GM19397 (cell line): ENCODE data around the gene EHF.

ENCODE experiments used
- ATAC-seq: cut with Tn5 transposase; IDR thresholded peaks from one replicate; pipeline ENCODE4 v1.9.1; 2021; ENCODE audit warnings: mild to moderate bottlenecking, moderate library complexity; ENCODE audit not compliant: unreplicated experiment

Gene EHF

GRCh38 chr11:34623463-34623862 lies 2.6 kb downstream of the EHF start:
- no peak for ATAC-seq

DNA sequence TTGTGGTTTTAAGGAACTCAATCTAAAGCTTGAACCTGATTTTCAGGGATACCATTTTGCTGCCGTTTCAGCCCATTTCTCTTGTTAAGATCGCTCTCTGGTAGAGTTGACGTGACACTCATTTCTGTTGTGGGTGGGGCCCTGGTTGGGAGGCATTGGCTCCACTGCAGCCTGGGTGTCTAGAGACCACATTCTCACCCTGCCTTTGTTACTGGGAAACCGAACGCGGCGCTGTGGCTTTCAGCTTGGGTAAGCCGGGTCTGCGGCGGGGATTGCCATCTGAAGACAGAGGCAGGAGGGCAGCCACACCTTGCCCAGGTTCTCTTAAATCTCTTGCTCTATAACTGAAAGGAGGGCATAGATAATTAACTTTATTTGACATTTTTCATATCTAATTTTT lies 3.2 kb downstream of the EHF start:
- no peak for ATAC-seq

- ATAC-seq = no peak
Measured at GRCh38 chr11:34625576-34625975, 4.7 kb downstream of the EHF start.

GRCh38 chr11:34626393-34626792 lies 5.5 kb downstream of the EHF start:
- no peak for ATAC-seq

GRCh38 chr11:34627197-34627596 lies 6.3 kb downstream of the EHF start:
- no peak for ATAC-seq

DNA sequence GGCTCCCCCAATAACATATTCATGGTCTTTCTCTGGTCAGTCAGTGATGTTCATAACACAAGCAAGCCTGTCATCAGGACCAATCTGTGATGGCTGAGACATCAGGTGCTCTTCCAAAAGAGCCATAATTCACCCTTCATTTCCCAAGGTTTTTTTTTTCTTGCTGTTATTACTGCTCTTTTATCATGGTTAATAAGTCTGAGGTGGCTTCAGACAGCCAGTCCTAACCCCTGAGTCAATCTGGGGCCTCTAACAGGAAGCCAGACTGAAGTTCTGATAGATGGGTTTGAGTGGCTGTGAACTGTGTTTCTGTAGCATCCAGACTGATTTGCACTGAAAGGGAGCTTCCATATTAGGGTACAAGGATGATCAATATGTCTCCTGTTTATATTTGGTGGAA lies 8.8 kb downstream of the EHF start:
- no peak for ATAC-seq

DNA sequence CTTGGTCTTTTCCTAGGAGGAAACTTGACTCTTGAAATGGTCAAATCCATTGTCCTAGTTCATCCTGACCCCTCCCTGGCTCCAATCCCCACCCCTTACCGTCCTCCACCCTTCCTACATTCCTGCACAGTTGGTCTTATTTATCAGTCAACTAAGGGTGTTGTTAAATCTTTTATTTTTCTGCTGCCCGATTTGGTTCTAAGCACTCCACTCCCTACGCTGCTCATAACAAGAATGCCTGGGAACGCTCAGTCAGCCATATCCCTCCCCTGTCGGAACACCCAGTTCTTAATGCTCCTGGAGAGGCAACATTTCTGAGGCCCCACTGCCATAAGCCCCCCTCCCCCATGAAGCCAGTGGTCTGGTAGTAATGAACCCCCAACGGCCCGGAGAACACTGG lies 9.7 kb downstream of the EHF start:
- ATAC-seq = no peak

DNA sequence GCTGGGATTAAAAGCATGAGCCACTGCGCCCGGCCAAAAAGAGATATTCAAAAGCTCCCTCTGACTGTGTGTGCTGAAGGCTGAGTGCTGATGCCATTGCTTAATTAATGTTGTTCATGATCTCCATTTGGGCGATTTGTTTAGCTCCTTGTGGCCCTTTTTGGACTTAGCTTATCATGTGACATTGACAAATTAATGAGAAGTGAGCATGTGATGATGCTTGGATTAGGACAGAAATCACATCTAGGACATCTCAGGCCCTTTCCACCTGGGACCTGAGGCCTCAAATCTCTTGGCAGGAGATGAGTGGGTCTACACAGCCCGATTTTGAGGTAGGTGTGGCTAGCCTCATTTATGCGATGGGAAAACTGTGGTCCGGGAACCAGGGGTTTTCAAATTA lies 10.4 kb downstream of the EHF start:
- no peak for ATAC-seq

GRCh38 chr11:34631737-34632104 lies 10.8 kb downstream of the EHF start:
- no peak for ATAC-seq

GRCh38 chr11:34632105-34632791 lies 11.4 kb downstream of the EHF start:
- ATAC-seq = no peak

GRCh38 chr11:34633640-34633989 lies 12.7 kb downstream of the EHF start:
- ATAC-seq = no peak

DNA sequence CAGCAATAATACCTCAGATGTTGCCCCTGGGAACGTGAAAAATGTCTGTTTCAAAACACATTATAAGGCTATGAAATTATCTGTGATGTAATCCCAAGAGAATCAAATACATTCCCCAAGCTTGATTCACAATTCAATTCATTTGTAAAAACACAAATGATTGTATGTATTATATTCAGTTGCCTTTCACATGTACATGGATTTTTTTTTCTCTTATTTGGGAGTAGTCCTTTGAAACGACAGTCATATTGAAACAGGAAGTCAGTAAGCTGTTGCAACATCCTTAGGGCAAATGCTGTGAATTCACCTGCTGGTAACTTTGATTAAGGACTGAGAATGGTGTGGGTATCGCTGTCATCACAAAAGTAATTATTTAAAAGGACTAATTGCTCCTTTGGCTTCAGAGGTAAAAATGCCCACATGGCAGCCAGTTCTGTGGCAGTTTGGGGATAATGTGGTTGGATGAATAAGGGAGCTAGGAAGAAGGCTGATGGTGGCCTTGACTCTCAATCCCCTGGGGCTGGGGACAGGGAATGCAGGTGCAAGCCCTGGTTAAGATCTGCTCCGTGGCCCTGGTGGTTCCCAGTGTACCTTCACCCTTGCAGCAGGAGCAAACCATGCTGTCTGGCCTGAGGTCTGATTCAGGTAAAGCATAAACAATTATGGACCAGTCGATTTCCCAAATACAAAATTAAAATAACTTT lies 13.2 kb downstream of the EHF start:
- peak; percentile 78 for ATAC-seq

DNA sequence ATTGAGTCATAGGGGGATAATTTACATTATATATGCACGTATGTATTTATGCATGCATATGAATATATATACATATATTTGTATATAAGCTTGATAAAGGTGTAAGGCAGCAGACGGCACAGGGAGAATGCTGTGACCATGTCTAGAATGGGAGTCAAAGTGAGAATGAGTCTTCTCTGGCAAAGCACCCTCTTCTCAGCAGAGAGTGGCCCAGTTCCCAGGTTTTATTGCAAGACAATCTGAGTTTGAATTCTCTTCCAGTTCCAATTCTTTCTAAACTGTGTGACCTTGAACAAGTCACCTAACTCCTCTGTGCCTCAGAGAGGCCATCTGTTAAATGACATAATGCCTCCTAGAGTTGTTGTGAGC lies 13.8 kb downstream of the EHF start:
- ATAC-seq = no peak

DNA sequence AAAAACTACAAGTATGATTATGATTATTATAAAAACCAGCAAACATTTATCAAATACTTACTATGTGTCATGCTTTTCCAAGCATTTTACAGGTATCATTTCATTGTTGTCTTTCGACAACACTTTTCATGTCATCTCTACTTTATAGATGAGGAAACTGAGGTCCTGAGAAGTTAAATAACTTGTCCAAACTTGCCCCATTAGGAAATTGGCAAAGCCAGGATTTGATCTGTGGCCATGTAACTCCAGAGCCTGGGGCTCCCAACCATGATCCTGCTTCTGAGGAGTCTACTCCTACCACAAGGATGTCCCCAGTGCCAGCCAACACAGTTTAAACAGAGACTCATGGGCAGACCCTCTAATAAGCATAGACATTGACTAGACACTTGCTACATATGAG lies 15.2 kb downstream of the EHF start:
- no peak for ATAC-seq

GRCh38 chr11:34637303-34637702 lies 16.4 kb downstream of the EHF start:
- no peak for ATAC-seq

DNA sequence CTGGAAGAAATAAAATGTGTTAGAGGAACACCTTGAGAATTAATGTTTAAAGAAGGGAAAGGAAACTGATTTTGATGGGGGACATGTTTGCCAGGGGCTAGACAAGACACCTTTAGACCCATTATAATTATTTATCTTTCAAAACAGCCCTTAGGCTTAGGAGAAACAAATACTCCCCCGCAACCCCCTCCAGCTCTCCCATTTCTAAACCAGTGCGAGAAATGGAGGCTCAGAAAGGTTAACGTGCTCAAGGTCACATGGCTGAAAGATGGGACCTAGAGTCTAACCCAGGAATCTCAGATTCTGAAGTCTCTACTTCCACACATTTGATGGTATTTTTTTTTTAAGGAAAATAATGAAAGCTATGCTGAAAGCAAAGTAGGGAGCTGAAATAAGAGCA lies 18.0 kb downstream of the EHF start:
- no peak for ATAC-seq

DNA sequence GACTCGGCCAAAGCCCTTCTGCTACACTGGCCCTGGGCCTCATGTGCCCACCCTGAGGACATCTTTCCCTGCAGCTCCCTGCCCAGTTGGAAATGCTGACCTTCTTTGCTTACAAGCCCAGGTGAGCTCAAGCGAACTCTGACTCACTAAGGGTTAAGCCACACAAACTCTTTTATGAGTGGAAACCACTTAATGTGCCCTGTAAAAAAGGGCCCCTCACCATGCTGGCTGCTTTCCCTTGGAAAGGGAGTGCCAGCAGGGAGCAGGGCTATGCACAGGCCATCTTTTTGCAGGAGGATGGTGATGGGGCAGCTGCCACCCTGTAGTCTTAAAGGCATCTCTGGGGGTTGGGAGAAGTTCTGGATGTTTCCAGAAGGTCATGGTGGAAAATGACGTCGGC lies 18.7 kb downstream of the EHF start:
- ATAC-seq = no peak

DNA sequence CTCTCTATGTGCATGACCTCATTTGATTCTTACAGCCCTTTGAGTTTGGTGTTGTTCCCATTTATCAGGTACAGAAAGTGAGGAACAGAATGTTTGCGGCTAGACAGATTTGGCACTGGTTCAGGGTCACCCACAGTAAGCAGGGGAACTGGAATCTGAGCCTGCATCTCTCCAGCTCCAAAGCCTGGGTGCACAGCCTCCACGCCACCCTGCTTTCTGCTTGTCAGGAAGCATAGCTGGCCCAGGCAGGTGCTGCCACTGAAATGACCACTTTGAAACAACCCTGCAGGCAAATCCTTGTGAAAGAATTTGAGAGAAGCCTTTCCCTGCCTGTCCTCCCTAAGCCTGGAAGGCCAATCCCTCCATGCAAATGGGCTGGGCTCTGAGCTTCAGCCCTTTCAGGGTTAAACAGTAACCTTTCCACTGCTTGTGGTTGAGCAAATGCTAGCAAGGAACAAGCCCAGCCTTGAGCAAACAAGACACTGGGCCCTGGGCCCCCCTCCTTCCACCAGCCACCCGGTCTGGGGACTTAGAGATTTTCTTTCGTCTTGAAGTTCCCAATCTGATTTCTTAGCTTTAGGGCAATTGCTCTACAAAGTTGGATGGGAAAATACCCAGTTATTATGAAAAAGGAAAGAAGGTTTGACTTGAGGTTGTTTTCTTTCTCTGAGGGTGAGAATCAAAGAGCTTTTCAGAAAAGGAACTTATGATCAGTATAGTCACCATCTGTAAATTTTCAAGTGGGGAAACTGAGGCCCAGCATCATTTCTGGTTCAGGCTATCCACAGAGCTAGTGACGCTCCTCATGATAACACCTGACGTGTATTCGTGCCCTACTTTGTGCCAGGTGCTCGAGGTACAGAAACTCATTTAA lies 19.4 kb downstream of the EHF start:
- peak; percentile 89 for ATAC-seq

DNA sequence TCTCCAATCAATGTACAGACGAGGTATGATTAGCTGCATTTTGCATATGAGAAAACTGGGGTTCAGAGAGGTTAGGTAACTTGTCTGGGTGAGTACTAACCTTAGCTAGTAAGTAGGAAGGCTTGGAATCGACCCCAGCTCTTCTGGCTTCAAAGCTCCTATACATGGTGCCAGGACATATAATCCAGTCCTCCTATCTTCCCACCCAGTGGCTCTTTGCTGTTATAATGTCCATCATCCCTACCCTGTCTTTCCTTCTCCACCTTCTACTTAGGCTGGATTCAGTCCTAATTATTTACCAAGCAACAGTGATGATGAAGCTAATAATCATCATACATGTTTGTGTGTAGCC lies 20.0 kb downstream of the EHF start:
- no peak for ATAC-seq

DNA sequence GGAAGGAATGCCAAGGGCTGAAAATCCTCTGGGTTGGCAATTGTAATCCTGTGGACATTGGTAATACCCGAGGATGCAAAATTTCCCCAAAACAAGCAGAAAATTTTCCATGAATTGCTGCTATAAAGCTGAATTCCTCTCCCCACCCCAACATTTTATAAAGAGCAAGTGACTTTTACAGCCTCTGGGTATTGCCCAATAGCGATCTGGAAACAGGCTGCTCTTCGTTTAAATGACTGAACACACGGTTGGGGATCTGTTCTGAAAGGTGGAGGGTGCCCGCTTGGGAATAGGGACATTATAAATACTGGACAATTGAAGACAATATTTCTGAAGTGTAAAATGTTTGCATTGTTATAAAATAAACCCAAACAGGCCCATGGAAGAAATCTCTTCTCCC lies 20.6 kb downstream of the EHF start:
- no peak for ATAC-seq

GRCh38 chr11:34642001-34642554 lies 21.2 kb downstream of the EHF start:
- ATAC-seq = no peak

DNA sequence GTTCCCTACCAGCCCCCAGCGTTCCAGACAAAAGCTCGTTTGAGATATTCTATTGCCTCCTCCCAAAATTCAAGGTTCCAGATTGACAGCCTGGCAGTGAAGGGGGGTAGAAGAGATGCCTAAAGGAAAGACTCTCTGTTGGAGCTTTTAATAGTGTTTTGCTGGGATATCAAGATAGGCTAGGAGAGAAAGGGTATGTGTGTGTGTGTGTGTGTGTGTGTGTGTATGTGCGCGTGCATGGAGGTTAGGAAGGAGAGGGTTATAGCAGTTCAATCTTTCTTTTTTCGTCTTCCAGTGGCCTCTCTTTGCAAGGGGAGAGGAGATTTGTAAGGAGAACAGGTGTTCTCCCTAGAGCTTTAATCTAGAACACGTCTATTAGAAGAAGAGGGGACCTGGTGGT lies 22.0 kb downstream of the EHF start:
- no peak for ATAC-seq
